Loucy (cell line): ENCODE results near the gene BCAR3.

Experiments
- H2AFZ ChIP-seq: fragments of 200-600 bp; sonication (generic); 2 replicates; pipeline ENCODE4 v1.6.0; 2016; ENCODE audit warnings: antibody characterized with exemption, mild to moderate bottlenecking, low read length, moderate library complexity
- H3F3A ChIP-seq: fragments of 200-600 bp; 2 replicates; pipeline ENCODE4 v1.6.0; 2016; ENCODE audit warnings: antibody characterized with exemption, low read depth, mild to moderate bottlenecking
- H3K27me3 ChIP-seq: fragments of 200-600 bp; sonication (generic); 2 replicates; pipeline ENCODE4 v1.6.1; 2014; ENCODE audit warnings: low read length, mild to moderate bottlenecking; ENCODE audit not compliant: insufficient read depth, poor library complexity, severe bottlenecking
- H3K36me3 ChIP-seq: fragments of 200-600 bp; sonication (generic); 2 replicates; pipeline ENCODE4 v1.6.1; 2016; ENCODE audit warnings: low read length; ENCODE audit not compliant: insufficient read depth
- H3K4me1 ChIP-seq: fragments of 200-600 bp; sonication (generic); 2 replicates; pipeline ENCODE4 v1.5.1; 2014; ENCODE audit warnings: low read length, mild to moderate bottlenecking; ENCODE audit not compliant: insufficient read depth, poor library complexity, severe bottlenecking
- H3K4me2 ChIP-seq: fragments of 200-600 bp; sonication (generic); 2 replicates; pipeline ENCODE4 v1.6.0; 2014; ENCODE audit warnings: antibody characterized with exemption, low read length, low read depth, mild to moderate bottlenecking; ENCODE audit not compliant: poor library complexity, severe bottlenecking
- H3K4me3 ChIP-seq: fragments of 200-600 bp; sonication (generic); 2 replicates; pipeline ENCODE4 v1.5.1; 2014; ENCODE audit warnings: low read length, mild to moderate bottlenecking, mixed read lengths; ENCODE audit not compliant: poor library complexity, severe bottlenecking
- H3K79me2 ChIP-seq: fragments of 200-600 bp; sonication (generic); 2 replicates; pipeline ENCODE4 v1.6.1; 2014; ENCODE audit warnings: low read length; ENCODE audit not compliant: insufficient read depth
- H3K9ac ChIP-seq: fragments of 200-600 bp; sonication (generic); 2 replicates; pipeline ENCODE4 v1.6.0; 2014; ENCODE audit warnings: mild to moderate bottlenecking, low read depth, low read length, moderate library complexity; ENCODE audit not compliant: poor library complexity, severe bottlenecking
- H3K9me2 ChIP-seq: fragments of 200-600 bp; sonication (generic); replicated peaks from 2 replicates; pipeline ENCODE4 v1.6.1; 2016; ENCODE audit warnings: low read depth, low read length, mixed read lengths
- H3K9me3 ChIP-seq: fragments of 200-600 bp; sonication (generic); 2 replicates; pipeline ENCODE4 v1.6.1; 2014; ENCODE audit warnings: mild to moderate bottlenecking, antibody characterized with exemption, low read length, low read depth; ENCODE audit not compliant: insufficient read depth
- H4K20me1 ChIP-seq: fragments of 200-600 bp; sonication (generic); 2 replicates; pipeline ENCODE4 v1.6.0; 2014; ENCODE audit warnings: antibody characterized with exemption, low read length, mild to moderate bottlenecking; ENCODE audit not compliant: insufficient read depth, poor library complexity, severe bottlenecking
- CTCF ChIP-seq: fragments of 200-600 bp; sonication (generic); conservative IDR thresholded peaks from 2 replicates; pipeline ENCODE4 v1.5.1; 2014; ENCODE audit warnings: mild to moderate bottlenecking, antibody characterized with exemption, low read length
- EZH2phosphoT487 ChIP-seq: fragments of 200-600 bp; IDR thresholded peaks from 2 replicates; pipeline ENCODE4 v1.6.1; 2018; ENCODE audit warnings: antibody characterized with exemption, mild to moderate bottlenecking, moderate library complexity, borderline replicate concordance

Gene BCAR3

GRCh38 chr1:93614986-93615581, 66.6 kb downstream of the BCAR3 start:
- Histone ChIP-seq H3K79me2 (no peaks in the 10 kb centered on the region), H3K9ac (no peak overlapping the region), H3K9me3 (no peaks in the 10 kb centered on the region), H3K4me3 (no peak overlapping the region), H3K36me3 (no peaks in the 10 kb centered on the region), H3K4me2 (no peak overlapping the region), H3K4me1 (peaks cover 10% of the 10 kb centered on the region), H3F3A (no peaks in the 10 kb centered on the region), H3K9me2 (no peaks in the 10 kb centered on the region), H2AFZ (no peak overlapping the region), H4K20me1 (no peaks in the 10 kb centered on the region), H3K27me3 (no peaks in the 10 kb centered on the region)
- TF ChIP-seq EZH2phosphoT487 (no peak), CTCF (no peak)

- Histone ChIP-seq H3K79me2 (no peaks in the 10 kb centered on the region), H3K4me1 (peaks cover 10% of the 10 kb centered on the region), H3K9me3 (no peaks in the 10 kb centered on the region), H3F3A (no peaks in the 10 kb centered on the region), H3K9ac (no peak overlapping the region), H4K20me1 (no peaks in the 10 kb centered on the region), H3K4me2 (no peak overlapping the region), H3K27me3 (no peaks in the 10 kb centered on the region), H3K36me3 (no peaks in the 10 kb centered on the region), H3K9me2 (no peaks in the 10 kb centered on the region), H2AFZ (no peak overlapping the region), H3K4me3 (no peak overlapping the region)
- TF ChIP-seq EZH2phosphoT487 (no peak), CTCF (no peak)
Measured at GRCh38 chr1:93614541-93614940, 67.1 kb downstream of the BCAR3 start.

GRCh38 chr1:93613898-93614297, 67.7 kb downstream of the BCAR3 start:
- Histone ChIP-seq H3K9ac (no peak overlapping the region), H3K36me3 (no peaks in the 10 kb centered on the region), H3K27me3 (no peaks in the 10 kb centered on the region), H3K9me2 (no peaks in the 10 kb centered on the region), H3K4me2 (no peak overlapping the region), H3K79me2 (no peaks in the 10 kb centered on the region), H3K9me3 (no peaks in the 10 kb centered on the region), H3K4me1 (peaks cover 10% of the 10 kb centered on the region), H3F3A (no peaks in the 10 kb centered on the region), H2AFZ (no peak overlapping the region), H4K20me1 (no peaks in the 10 kb centered on the region), H3K4me3 (no peak overlapping the region)
- TF ChIP-seq CTCF (no peak), EZH2phosphoT487 (no peak)
